Epithelial cell of proximal tubule (primary cell): ENCODE data around the gene RCAN2. TPM values are rescaled to one million over a fixed set of nuclear protein-coding genes. Genes with fewer than 3 reads are reported as not detected.

Experiments
- DNase-seq: peaks from one replicate; pipeline ENCODE4 v3.0.0-alpha.2; 2011; ENCODE audit warnings: low read depth
- H3K4me3 ChIP-seq: 2 replicates; pipeline ENCODE4 v1.5.1; 2011; ENCODE audit warnings: low read depth, mild to moderate bottlenecking, low read length
- CTCF ChIP-seq: conservative IDR thresholded peaks from 2 replicates; pipeline ENCODE4 v1.5.1; 2012; ENCODE audit warnings: low read depth, mild to moderate bottlenecking, low read length
- total RNA-seq: library from RNA; depleted of rRNA; stranded (reverse); fragments of >200 nt; gene quantifications from 2 replicates; pipeline ENCODE4 v1.2.3, GENCODE V29; 2015

The RCAN2 gene
- total RNA-seq, 1 donor from 2014 or later, result 5.3 TPM

DNA sequence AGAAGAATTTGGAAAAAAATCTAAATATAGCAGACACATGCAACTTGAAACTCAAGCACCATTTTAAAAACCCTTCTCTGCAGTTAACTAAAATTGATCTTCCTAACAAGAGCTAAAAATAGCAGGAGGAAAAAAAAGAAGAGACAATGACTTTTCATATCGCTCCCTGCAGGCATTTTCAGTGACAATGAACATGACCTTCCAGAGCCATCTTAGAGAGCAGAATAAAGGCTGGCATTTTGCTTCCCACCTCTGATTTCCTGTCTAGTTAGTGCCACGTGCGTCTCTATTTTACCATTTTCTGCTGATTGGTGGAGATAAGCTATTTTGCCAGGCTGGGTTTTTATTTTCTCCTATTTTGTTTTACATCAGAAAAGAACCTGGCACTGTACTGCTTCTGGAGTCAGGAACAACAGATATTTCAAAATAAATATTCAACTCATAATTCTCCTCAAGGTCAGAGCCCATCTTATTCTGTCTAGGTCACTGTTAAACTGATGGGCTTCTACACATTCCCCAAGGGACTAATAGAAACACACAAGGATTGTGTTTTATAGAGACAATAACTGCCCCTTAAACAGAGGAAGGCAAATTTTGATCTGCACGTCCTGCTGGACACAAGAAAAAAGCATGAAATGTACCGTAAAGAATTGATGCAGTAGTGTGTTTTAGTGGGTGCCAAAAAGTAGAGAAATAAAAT is 250.2 kb downstream of the RCAN2 start:
- no peak for DNase-seq
- no peak overlapping the region for H3K4me3 ChIP-seq
- TF ChIP-seq CTCF, result no peak

GRCh38 chr6:46236752-46237151 is 254.5 kb downstream of the RCAN2 start:
- H3K4me3 ChIP-seq, result no peak overlapping the region
- no peak for DNase-seq
- TF ChIP-seq CTCF, result no peak

GRCh38 chr6:46235242-46235641 is 256.0 kb downstream of the RCAN2 start:
- DNase-seq, result no peak
- H3K4me3 ChIP-seq, result no peak overlapping the region
- TF ChIP-seq CTCF, result no peak

GRCh38 chr6:46234700-46235099 is 256.5 kb downstream of the RCAN2 start:
- DNase-seq, result no peak

DNA sequence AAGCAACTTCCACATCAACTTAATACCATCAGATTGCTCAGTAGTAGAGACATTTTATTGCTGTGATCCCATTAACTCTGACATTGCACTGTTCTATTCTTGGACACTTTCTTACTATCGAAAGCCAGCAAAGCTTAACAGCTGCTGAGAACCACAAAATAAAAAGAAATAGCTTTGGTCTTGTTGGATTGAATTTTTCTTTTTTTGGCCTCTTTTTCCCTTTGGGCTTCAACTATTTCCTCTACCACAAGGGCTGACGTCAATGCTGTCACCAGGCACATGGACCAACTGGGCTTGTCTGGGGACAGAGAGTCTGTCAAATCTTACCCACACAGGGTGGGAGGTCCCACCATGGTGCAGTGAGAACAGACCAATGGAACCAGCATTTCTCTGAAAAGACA is 257.1 kb downstream of the RCAN2 start:
- no peak for TF ChIP-seq CTCF
- DNase-seq, result no peak
- no peak overlapping the region for H3K4me3 ChIP-seq

More at GRCh38 chr6:46234700-46235099, 256.5 kb downstream of the RCAN2 start:
- H3K4me3 ChIP-seq, result no peak overlapping the region
- no peak for TF ChIP-seq CTCF

DNA sequence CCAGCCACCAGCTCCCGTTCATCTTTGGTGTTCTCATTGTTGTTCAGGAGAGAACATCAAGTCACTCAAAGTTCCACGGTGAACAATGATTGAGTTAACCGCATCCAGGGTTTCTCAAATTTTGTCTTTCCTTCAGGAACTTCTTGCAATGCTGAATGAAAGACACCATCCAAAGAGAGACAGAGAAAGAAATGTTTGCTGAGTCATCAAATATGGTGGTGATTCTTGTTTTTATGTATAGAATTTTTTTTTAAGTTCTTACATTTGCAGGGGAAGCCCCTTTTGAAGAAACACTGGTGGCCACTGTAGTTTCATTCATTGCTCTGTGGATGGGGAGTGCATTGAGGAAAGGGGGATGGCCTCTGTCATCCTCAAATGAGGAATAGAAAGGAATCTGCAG is 258.1 kb downstream of the RCAN2 start:
- TF ChIP-seq CTCF, result no peak
- no peak overlapping the region for H3K4me3 ChIP-seq
- no peak for DNase-seq

- no peak for DNase-seq
- no peak overlapping the region for H3K4me3 ChIP-seq
- no peak for TF ChIP-seq CTCF
These were observed 269.0 kb downstream of the RCAN2 start for GRCh38 chr6:46222286-46222685.
